Ramos (cell line): ENCODE data around the gene SNX25.
"Not testable (repeated sequence)": the region's sequence is repeated elsewhere in the genome, so short reads cannot be mapped to it uniquely, and the experiment has no call there.

Source experiments
- in situ Hi-C: fragments of 300-500 bp; cut with MboI; formaldehyde crosslinking; loops from one replicate; pipeline ENCODE4 v1.14.3; 2022; ENCODE audit warnings: low sequenced_read_pairs; ENCODE audit not compliant: unreplicated experiment

Gene SNX25

DNA sequence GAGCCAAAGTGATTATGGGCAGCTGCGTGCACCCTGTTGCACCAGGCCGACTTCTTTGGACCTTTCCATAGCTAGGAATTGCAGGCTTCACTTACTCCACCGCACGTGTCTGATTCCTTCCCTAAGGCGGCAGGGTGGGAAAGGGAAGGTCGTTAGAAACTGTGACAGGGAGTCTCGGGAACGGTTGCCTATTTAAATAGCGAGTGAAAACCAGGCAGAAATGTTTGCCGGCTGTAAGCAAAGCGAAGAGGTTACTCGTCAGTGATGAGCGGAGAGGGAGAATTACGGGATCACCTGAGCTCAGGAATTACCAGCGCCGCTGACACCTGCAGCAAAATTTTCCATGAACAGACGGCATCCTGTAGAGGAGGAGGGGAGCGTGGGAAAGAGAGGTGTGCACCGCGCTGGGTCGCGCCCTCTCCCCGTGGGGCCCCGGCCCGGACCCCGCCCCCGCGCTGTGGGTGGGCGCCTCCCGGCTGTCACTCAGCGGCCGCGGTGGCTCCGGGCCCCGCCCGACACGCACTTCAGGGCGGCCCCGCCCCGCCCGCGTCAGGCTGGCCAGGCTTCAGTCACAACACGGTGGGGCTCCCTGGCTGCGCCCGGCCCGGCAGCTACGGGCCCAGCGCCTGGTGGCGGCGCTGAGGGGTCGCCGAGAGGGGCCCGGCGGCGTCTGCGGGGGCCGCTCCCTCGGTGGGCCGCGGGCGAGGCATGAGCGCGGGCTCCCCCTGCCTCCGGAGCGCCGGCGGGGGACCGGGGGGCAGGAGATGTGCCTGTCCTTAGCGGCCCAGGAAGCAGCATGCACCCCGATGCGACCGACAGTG, at the start of gene SNX25:
Gene SNX25, plus strand, starts transcription at position 568 of the 821 bp plus-strand sequence. Its CDS starts 229 bp downstream, at position 797.
- in situ Hi-C loops = loop anchor here (10.0 kb wide), 1 partner anchor 376 kb away; no protein-coding TSS in a partner anchor

DNA sequence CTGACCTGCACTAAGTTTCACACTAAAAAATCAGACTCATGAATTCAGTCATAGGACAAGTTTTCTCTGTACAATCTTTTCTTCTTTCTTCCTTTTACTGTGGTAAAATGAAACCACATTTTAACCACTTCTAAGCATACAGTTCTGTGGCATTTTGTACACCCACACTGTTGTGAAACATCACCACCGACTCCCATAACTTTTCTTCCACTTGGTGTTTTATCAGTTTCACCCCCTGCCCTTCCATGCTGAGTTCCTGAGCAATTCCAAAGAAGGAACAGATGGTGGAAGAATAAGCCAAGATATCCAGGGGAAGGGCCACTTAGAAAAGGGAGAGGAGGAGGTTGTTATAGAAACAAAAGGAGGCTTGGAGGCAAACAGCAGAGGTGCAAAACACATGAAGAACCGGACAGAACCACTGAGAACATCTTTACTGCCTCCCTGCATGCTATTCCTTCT, 43.8 kb upstream of the SNX25 start:
- in situ Hi-C loops = no loop called here

DNA sequence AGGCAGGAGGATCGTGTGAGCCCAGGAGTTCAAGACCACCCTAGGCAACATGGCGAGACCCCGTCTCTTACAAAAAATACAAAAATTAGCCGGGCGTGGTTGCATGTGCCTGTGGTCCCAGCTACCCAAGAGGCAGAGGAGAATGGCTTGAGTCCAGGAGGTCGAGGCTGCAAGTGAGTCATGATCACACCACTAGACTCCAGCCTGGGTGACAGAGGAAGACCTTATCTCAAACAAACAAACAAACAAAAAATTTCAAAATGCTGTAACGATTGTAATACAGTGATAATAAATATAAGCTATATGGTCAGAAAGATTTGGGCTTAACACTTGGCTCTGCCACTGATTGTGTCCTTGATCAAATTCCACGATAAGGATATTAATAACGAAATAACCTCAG, 42.2 kb upstream of the SNX25 start:
- in situ Hi-C loops = no loop called here

GRCh38 chr4:185171373-185172071, 37.9 kb upstream of the SNX25 start:
- in situ Hi-C loops = no loop called here

- in situ Hi-C loops = no loop called here
Observed at GRCh38 chr4:185179488-185179887, 29.9 kb upstream of the SNX25 start.

DNA sequence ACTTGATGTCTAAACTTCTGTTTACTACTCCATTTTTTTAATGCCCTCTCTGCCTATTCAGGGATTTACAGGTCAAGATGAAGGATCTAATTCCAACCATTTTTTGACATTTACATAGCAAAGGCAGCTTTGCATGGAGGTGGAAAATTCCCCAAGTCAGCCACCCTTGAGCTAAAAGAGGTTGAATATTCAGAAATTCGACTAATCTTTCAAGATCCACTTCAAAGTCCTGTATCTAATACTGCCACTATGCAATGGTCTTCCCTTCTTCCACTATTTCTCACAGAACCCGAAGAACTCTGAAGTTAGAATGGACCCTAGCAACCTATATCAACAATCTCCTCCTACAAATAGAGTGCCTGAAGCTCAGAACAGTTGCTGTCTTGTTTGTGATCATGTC, 27.2 kb upstream of the SNX25 start:
- in situ Hi-C loops = no loop called here

- in situ Hi-C loops = no loop called here
Observed at GRCh38 chr4:185183622-185184281, 25.6 kb upstream of the SNX25 start.

DNA sequence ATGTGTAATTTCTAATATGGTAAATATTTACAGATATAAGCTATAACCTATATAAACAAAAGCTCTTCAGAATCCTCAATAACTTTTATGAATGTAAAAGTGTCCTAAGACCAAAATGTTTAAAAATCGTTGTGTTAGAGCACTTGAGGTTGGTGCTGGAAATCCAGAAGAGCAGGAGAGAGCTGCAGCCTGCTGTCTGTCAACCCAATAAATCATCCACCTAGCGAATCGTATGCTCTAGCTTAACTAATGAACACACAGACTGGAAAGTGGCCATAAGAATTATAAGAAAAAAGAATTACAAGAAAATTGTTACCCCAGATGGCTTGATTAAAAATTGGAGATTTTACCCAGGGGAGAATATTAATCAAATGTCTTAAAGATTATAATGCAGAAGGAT, 22.6 kb upstream of the SNX25 start:
- in situ Hi-C loops = no loop called here

DNA sequence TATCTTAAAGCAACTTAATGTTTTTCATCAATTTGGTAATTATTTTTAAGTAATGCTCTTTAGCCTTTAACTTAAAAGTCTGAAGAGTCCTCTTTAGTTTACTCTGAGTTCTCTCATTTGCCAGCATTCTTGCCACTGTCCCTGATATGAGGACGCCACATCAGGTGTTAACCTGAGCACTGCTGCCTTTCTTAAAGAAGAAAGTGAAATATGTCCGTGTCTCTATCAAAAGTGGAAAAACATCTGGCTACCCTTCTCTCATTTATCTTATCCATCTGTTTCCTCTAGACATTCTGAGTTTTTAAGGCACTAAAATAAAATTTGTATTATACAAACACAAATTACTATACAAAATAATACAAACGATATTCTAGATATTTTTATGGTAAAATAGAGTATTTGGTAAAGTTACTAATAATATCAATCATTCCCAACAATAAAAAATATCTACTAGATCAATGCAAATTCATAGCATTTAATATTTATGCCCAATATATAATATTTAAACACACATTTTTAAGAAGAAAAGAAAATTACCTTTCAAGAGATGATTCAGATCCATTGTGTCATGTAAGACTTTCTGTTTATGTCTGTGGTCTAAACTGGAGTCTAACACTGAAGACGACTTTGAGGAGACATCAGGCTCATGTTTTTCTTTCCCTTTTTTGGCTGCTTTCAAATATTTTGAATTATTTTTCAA, 19.6 kb upstream of the SNX25 start:
- in situ Hi-C loops = no loop called here

- in situ Hi-C loops = no loop called here
Observed at GRCh38 chr4:185190306-185190856, 19.0 kb upstream of the SNX25 start.

DNA sequence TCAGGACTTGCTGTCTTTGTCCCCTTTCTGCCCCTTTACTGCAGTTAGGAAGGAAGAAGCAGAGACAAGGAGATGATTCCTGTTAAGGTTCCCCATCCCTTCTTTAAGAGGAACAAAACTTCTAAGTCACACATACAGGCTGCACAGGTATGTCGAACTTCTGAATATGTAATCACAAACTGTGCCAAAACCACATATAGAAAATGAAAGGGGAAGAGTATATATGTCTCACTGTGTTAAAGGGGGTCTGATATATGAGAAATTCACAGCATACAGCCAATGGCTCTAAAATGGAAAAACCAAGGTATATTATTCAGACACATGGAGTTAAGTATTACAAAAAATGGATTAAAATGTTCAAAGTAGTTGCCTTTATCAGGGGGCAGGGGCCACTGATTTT, 17.3 kb upstream of the SNX25 start:
- in situ Hi-C loops = no loop called here

GRCh38 chr4:185194924-185195888, 14.2 kb upstream of the SNX25 start:
- in situ Hi-C loops = no loop called here

DNA sequence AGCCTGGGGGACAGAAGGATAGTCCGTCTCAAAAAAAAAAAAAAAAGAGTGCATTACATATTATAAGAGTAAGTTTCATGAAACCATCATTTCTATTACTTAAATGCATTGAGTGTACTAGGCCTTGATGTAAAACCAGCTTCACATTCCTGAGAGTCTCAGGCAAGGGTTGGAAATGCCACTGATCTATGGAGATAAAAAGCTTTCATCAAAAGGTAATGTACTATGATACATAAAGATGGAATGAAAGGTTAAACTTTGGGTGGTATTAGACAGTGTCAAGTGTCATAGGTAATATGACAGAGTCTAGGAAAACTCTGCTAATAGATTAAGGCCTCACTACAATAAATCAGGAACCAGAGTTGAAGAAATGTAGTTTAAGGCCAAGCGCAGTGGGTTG, 13.0 kb upstream of the SNX25 start:
- in situ Hi-C loops = no loop called here

- in situ Hi-C loops = not testable (repeated sequence)
Observed at GRCh38 chr4:185198189-185198588, 11.2 kb upstream of the SNX25 start.

- in situ Hi-C loops = loop anchor here (10.0 kb wide), 1 partner anchor 383 kb away; no protein-coding TSS in a partner anchor
Observed at GRCh38 chr4:185201977-185202962, 7.1 kb upstream of the SNX25 start.

- in situ Hi-C loops = loop anchor here (10.0 kb wide), 1 partner anchor 382 kb away; no protein-coding TSS in a partner anchor
Observed at GRCh38 chr4:185202984-185203485, 6.4 kb upstream of the SNX25 start.

GRCh38 chr4:185203486-185204237, 5.7 kb upstream of the SNX25 start, which contains the start of gene CFAP97:
Gene CFAP97 (minus strand): TSS chr4:185204000. CDS start chr4:185191196, 12,804 bp downstream.
- in situ Hi-C loops = loop anchor here (10.0 kb wide), 1 partner anchor 381 kb away; no protein-coding TSS in a partner anchor
